Endodermal cell (in vitro differentiated cells): ENCODE data around the gene LTBP2. TPM values are rescaled to one million over a fixed set of nuclear protein-coding genes. Genes with fewer than 3 reads are reported as not detected.
A peak's percentile ranks its signal among the peaks of the same experiment; 100 is the strongest.

Experiments used
- DNase-seq: peaks from one replicate; pipeline ENCODE4 v3.0.0-alpha.2; 2017
- H3K27ac ChIP-seq: 2 replicates; pipeline ENCODE4 v1.5.1; 2013; ENCODE audit warnings: mild to moderate bottlenecking, low read depth, low read length, moderate library complexity
- H3K27me3 ChIP-seq: 2 replicates; pipeline ENCODE4 v1.6.1; 2013; ENCODE audit warnings: mild to moderate bottlenecking, low read length, moderate library complexity; ENCODE audit not compliant: insufficient read depth, control insufficient read depth, poor library complexity, severe bottlenecking
- H3K36me3 ChIP-seq: 2 replicates; pipeline ENCODE4 v1.7.0; 2013; ENCODE audit warnings: mild to moderate bottlenecking, low read length, moderate library complexity; ENCODE audit not compliant: control insufficient read depth, insufficient read depth
- H3K4me1 ChIP-seq: one replicate; pipeline ENCODE4 v1.7.0; 2013; ENCODE audit warnings: low read length; ENCODE audit not compliant: control insufficient read depth, insufficient read depth
- H3K4me3 ChIP-seq: 2 replicates; pipeline ENCODE4 v1.5.1; 2013; ENCODE audit warnings: mild to moderate bottlenecking, low read length, moderate library complexity
- H3K9ac ChIP-seq: 2 replicates; pipeline ENCODE4 v1.6.1; 2013; ENCODE audit warnings: mild to moderate bottlenecking, low read length, moderate library complexity; ENCODE audit not compliant: poor library complexity, severe bottlenecking; ENCODE audit errors: extremely low read depth
- H3K9me3 ChIP-seq: 2 replicates; pipeline ENCODE4 v1.6.1; 2013; ENCODE audit warnings: mild to moderate bottlenecking, low read length, moderate library complexity; ENCODE audit not compliant: control insufficient read depth
- H3K27ac Mint-ChIP-seq: 2 replicates; pipeline ENCODE4 v1.8.0; 2020; ENCODE audit warnings: mixed read lengths
- H3K27me3 Mint-ChIP-seq: 2 replicates; pipeline ENCODE4 v1.8.0; 2021; ENCODE audit warnings: mild to moderate bottlenecking, mixed read lengths; ENCODE audit not compliant: insufficient read depth
- H3K36me3 Mint-ChIP-seq: 2 replicates; pipeline ENCODE4 v1.8.0; 2020; ENCODE audit warnings: low read depth, mixed read lengths
- H3K4me1 Mint-ChIP-seq: 2 replicates; pipeline ENCODE4 v1.8.0; 2020; ENCODE audit warnings: mixed read lengths
- H3K4me3 Mint-ChIP-seq: 2 replicates; pipeline ENCODE4 v1.8.0; 2020; ENCODE audit warnings: mild to moderate bottlenecking, moderate library complexity, mixed read lengths
- H3K9me3 Mint-ChIP-seq: 2 replicates; pipeline ENCODE4 v1.8.0; 2020; ENCODE audit warnings: mild to moderate bottlenecking, mixed read lengths
- WGBS, 2 experiments: methylation state at CpG; one replicate each; pipeline versions ENCODE4 v1.1.5 to v1.1.7; 2013; ENCODE audit warnings: missing lambda C conversion rate in 2 of 2, mixed read lengths in 1 of 2; ENCODE audit not compliant: insufficient coverage in 1 of 2, insufficient read length in 1 of 2; 5-methylcytosine and 5-hydroxymethylcytosine counted together
- total RNA-seq, 2 donors: library from RNA; stranded (reverse); fragmentation: NEBNext Ultra II Directional in 1 of 2; extraction: Animal tissue kit (Norgen Biotek cat#: 25700) in 1 of 2; gene quantifications; 2 replicates in 1 of 2; 3 replicates in 1 of 2; pipeline ENCODE4 v1.2.1, GENCODE V29; 2021
- TF ChIP-seq, protein P1 (sequence below): fragments of 200-600 bp; sonication (generic); conservative IDR thresholded peaks from 2 replicates; pipeline ENCODE4 v1.5.0; 2021; ENCODE audit warnings: antibody characterized with exemption, mild to moderate bottlenecking

Gene LTBP2
- total RNA-seq, 2 donors from 2014 or later = 1.7 to 2.9 TPM

DNA sequence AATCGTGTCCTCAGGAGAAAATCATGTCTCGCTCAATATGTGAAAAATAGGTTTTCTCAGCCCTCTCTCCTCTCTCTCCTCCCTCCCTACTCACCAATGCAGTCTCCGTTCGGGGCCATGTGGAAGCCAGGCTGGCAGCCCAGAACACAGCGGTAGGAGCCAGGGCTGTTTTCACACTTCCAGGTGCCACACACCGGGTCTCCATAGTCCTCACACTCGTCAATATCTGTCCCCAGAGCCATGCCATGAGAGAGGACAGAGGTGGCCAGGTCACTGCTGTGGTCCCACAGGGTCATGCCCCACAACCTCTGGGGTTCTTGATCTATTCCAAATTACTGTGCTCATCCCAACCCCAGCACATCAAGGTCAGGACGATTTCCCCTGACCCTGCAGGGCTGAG, 105.0 kb downstream of the LTBP2 start:
- no peak overlapping the region for H3K9ac ChIP-seq
- H3K27me3 Mint-ChIP-seq = peaks cover 10% of the 10 kb centered on the region
- no peaks in the 10 kb centered on the region for H3K36me3 Mint-ChIP-seq
- H3K27ac ChIP-seq = no peak overlapping the region
- no peaks in the 10 kb centered on the region for H3K27me3 ChIP-seq
- 78 to 86% methylated on average over 5 to 8 of the region's 8 CpGs for WGBS, 2 experiments
- H3K36me3 ChIP-seq = no peaks in the 10 kb centered on the region
- H3K4me3 ChIP-seq = no peak overlapping the region
- no peaks in the 10 kb centered on the region for H3K9me3 ChIP-seq
- H3K4me1 Mint-ChIP-seq = peaks cover 12% of the 10 kb centered on the region
- peak; percentile 40 for DNase-seq
- TF ChIP-seq, protein P1, sequence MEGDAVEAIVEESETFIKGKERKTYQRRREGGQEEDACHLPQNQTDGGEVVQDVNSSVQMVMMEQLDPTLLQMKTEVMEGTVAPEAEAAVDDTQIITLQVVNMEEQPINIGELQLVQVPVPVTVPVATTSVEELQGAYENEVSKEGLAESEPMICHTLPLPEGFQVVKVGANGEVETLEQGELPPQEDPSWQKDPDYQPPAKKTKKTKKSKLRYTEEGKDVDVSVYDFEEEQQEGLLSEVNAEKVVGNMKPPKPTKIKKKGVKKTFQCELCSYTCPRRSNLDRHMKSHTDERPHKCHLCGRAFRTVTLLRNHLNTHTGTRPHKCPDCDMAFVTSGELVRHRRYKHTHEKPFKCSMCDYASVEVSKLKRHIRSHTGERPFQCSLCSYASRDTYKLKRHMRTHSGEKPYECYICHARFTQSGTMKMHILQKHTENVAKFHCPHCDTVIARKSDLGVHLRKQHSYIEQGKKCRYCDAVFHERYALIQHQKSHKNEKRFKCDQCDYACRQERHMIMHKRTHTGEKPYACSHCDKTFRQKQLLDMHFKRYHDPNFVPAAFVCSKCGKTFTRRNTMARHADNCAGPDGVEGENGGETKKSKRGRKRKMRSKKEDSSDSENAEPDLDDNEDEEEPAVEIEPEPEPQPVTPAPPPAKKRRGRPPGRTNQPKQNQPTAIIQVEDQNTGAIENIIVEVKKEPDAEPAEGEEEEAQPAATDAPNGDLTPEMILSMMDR = no peak
- no peaks in the 10 kb centered on the region for H3K4me1 ChIP-seq
- H3K27ac Mint-ChIP-seq = no peak overlapping the region
- no peak overlapping the region for H3K4me3 Mint-ChIP-seq
- H3K9me3 Mint-ChIP-seq = no peaks in the 10 kb centered on the region

DNA sequence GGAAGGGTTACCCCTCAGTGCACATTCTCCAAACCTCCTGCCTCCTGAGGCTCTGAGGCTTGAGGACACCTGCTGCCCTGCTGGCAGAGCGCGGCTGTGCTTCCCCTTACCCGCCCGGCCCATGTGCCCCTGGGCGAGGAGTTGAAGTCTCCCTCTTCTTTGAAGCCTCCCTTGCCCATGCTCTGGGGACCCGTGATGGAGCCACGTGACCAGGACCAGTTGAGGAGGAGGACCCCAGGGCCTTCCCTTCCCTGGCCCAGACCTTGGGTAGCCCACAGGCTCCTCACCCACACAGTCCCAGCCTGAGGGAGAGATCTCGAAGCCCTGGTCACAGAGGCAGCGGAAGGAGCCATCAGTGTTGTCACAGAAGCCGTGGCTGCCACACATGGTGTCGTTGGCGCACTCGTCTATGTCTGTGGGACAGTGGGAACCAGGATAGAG, 105.6 kb downstream of the LTBP2 start:
- 90 to 100% methylated on average over 4 to 13 of the region's 13 CpGs for WGBS, 2 experiments
- Histone ChIP-seq H3K9ac (no peak overlapping the region), H3K4me3 (no peak overlapping the region), H3K9me3 (no peaks in the 10 kb centered on the region), H3K36me3 (no peaks in the 10 kb centered on the region), H3K4me1 (peaks cover 2% of the 10 kb centered on the region), H3K27me3 (no peaks in the 10 kb centered on the region), H3K27ac (no peak overlapping the region)
- peaks cover 10% of the 10 kb centered on the region for H3K27me3 Mint-ChIP-seq
- H3K9me3 Mint-ChIP-seq = no peaks in the 10 kb centered on the region
- H3K4me1 Mint-ChIP-seq = peaks cover 19% of the 10 kb centered on the region
- H3K27ac Mint-ChIP-seq = no peak overlapping the region
- no peak overlapping the region for H3K4me3 Mint-ChIP-seq
- no peak for DNase-seq
- TF ChIP-seq, protein P1 = no peak
- H3K36me3 Mint-ChIP-seq = no peaks in the 10 kb centered on the region

DNA sequence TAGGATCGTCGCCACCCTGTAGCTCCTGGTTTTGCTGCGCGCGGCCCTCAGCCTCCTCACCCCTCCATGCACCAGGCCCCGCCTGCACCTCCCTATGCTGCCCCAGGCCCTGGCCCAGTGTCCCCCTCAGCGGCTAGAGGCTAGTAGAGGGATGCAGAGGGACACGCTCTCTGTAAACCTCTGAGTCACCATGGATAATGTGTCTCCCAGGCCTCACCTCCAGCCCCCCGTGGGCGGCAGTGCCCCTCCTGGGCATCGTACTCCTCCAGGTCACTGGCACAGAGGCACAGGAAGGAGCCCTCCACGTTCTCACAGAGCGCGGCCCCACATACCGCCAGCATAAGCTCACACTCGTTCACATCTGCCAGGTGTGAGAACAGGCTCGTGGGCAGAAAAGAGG, 106.2 kb downstream of the LTBP2 start:
- TF ChIP-seq, protein P1 = no peak
- Mint-ChIP-seq H3K36me3 (no peaks in the 10 kb centered on the region), H3K27me3 (peaks cover 10% of the 10 kb centered on the region), H3K4me3 (no peak overlapping the region), H3K9me3 (no peaks in the 10 kb centered on the region), H3K4me1 (peaks cover 24% of the 10 kb centered on the region), H3K27ac (no peak overlapping the region)
- WGBS, 2 experiments = 92 to 93% methylated on average over 6 to 17 of the region's 17 CpGs
- Histone ChIP-seq H3K4me3 (no peak overlapping the region), H3K9ac (no peak overlapping the region), H3K36me3 (no peaks in the 10 kb centered on the region), H3K9me3 (no peaks in the 10 kb centered on the region), H3K27me3 (no peaks in the 10 kb centered on the region), H3K4me1 (peaks cover 4% of the 10 kb centered on the region), H3K27ac (no peak overlapping the region)
- DNase-seq = no peak
